Endothelial cell (in vitro differentiated cells): ENCODE data around the gene NXF1. TPM values are rescaled to one million over a fixed set of nuclear protein-coding genes. Genes with fewer than 3 reads are reported as not detected.

ENCODE experiments used
- DNase-seq: peaks from one replicate; pipeline ENCODE4 v3.0.0; 2021; ENCODE audit warnings: low spot score
- H3K27ac Mint-ChIP-seq: one replicate; pipeline ENCODE4 v1.8.0; 2021; ENCODE audit warnings: mixed read lengths, inconsistent platforms; ENCODE audit not compliant: unreplicated experiment
- H3K27me3 Mint-ChIP-seq: one replicate; pipeline ENCODE4 v1.8.0; 2021; ENCODE audit warnings: mild to moderate bottlenecking, moderate library complexity, mixed read lengths, inconsistent platforms; ENCODE audit not compliant: unreplicated experiment
- H3K36me3 Mint-ChIP-seq: one replicate; pipeline ENCODE4 v1.8.0; 2021; ENCODE audit warnings: mild to moderate bottlenecking, low read depth, mixed read lengths, inconsistent platforms; ENCODE audit not compliant: unreplicated experiment
- H3K4me1 Mint-ChIP-seq: one replicate; pipeline ENCODE4 v1.8.0; 2021; ENCODE audit warnings: mild to moderate bottlenecking, mixed read lengths, inconsistent platforms; ENCODE audit not compliant: unreplicated experiment
- H3K4me3 Mint-ChIP-seq: one replicate; pipeline ENCODE4 v1.8.0; 2021; ENCODE audit warnings: mild to moderate bottlenecking, mixed read lengths, inconsistent platforms; ENCODE audit not compliant: unreplicated experiment
- H3K9me3 Mint-ChIP-seq: one replicate; pipeline ENCODE4 v1.8.0; 2021; ENCODE audit warnings: mixed read lengths, inconsistent platforms; ENCODE audit not compliant: unreplicated experiment
- CTCF ChIP-seq: fragments of 200-600 bp; sonication (generic); IDR thresholded peaks from one replicate; pipeline ENCODE4 v1.5.0; 2021; ENCODE audit warnings: antibody characterized with exemption; ENCODE audit not compliant: unreplicated experiment
- total RNA-seq: library from RNA; stranded (reverse); fragmentation: NEBNext Ultra II Directional; extraction: Animal tissue kit (Norgen Biotek cat#: 25700); gene quantifications from one replicate; pipeline ENCODE4 v1.2.1, GENCODE V29; 2021; ENCODE audit not compliant: unreplicated experiment

NXF1 gene
- total RNA-seq, 1 donor from 2014 or later = 50.8 TPM

DNA sequence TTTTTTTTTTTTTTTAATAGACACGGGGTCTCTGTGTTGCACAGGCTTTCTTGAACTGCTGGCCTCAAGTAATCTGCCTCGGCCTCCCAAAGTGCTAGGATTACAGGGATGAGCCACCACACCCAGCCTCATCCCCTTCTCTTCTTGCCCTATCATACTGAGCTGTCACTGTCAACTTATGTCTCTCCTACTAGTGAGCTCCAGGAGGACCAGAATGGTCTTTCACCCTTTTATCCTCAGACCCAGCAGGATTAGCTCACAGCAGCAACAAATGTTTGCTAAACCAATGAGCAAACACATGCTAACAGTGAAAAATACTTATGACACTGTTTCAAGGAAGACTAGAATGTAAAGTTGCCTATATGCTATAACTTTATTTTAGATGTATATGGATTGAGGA, 6.4 kb upstream of the NXF1 start:
- Mint-ChIP-seq H3K4me1 (peaks cover 10% of the 10 kb centered on the region), H3K4me3 (no peak overlapping the region), H3K27ac (no peak overlapping the region), H3K27me3 (peaks cover 4% of the 10 kb centered on the region), H3K36me3 (peaks cover 8% of the 10 kb centered on the region), H3K9me3 (no peaks in the 10 kb centered on the region)
- no peak for TF ChIP-seq CTCF
- DNase-seq = no peak

DNA sequence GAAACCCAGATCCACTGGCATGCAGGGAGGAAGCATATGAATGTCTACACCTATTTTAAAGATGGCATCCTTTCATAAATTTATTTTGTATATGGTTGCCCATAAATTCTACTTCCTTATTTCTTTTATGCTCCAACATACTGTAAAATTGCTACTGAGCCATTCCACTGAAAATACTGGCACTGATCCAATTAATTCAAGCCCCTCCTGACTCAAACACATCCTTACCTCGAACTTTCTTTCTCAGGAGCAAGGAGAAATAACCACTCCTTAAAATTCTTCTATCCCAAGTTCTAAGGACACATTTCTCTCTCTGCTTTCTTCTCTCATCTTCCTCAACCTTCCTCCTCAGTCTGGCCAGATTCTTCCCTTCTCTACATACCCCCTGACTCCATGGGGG, 5.5 kb upstream of the NXF1 start:
- H3K27me3 Mint-ChIP-seq = peaks cover 4% of the 10 kb centered on the region
- no peak overlapping the region for H3K27ac Mint-ChIP-seq
- H3K9me3 Mint-ChIP-seq = no peaks in the 10 kb centered on the region
- H3K36me3 Mint-ChIP-seq = peaks cover 8% of the 10 kb centered on the region
- no peak overlapping the region for H3K4me3 Mint-ChIP-seq
- TF ChIP-seq CTCF = no peak
- H3K4me1 Mint-ChIP-seq = peaks cover 18% of the 10 kb centered on the region
- DNase-seq = no peak

DNA sequence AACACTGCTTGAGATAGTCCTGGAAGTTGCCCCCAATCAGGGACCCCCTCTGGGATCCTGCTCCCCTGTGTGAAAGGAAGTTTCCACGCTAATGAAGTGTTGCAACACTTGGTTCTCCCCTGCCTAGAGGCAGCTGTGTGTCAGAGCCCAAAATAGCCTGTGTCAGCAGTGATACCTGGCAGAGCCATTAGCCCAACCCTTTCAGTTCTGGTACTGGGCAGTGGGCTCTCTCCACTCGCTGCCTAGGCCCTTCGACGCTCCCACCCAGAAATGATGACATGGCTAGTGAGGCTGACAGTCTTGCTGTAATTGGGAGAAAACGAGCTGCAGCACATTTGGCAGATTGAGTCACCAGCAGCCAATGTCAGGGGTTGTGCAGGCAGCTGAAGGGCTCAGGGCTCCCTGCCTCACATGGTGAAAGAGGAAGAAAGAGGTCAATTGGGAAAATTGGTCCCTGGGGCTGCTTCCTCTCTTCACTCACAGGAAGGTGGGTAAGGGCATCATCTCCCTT, 1.4 kb upstream of the NXF1 start:
- no peak for DNase-seq
- Mint-ChIP-seq H3K27ac (peak overlapping the region; percentile 86), H3K4me3 (no peak overlapping the region), H3K27me3 (peaks cover 9% of the 10 kb centered on the region), H3K9me3 (no peaks in the 10 kb centered on the region), H3K36me3 (peaks cover 18% of the 10 kb centered on the region), H3K4me1 (peaks cover 32% of the 10 kb centered on the region)
- no peak for TF ChIP-seq CTCF

DNA sequence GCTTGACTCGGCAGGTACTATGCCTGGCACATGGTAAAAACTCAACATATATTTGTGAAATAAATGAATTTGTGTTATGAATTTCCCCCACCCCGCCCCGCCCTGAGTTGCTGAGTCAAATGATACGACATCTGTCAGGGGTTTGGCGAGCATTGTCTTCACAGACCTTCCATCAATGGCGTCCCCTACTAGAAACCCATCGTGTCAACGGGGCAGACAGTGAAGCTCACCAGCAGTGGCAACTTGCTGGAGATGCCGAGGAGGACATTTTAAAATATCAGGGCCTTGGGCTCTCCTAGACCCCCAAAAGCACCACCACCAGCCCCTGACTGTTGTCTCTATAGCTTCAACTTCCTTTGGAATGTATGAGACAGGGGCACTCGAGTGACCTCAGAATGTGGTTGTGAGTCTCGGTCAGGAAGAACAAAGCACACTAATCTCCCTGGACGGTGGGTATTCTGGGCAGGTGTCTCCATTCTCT, 761 bp upstream of the NXF1 start:
- Mint-ChIP-seq H3K27ac (peak overlapping the region; percentile 86), H3K27me3 (peaks cover 8% of the 10 kb centered on the region), H3K36me3 (peaks cover 24% of the 10 kb centered on the region), H3K4me3 (peak overlapping the region; percentile 99), H3K9me3 (no peaks in the 10 kb centered on the region), H3K4me1 (peaks cover 32% of the 10 kb centered on the region)
- DNase-seq = no peak
- TF ChIP-seq CTCF = no peak

DNA sequence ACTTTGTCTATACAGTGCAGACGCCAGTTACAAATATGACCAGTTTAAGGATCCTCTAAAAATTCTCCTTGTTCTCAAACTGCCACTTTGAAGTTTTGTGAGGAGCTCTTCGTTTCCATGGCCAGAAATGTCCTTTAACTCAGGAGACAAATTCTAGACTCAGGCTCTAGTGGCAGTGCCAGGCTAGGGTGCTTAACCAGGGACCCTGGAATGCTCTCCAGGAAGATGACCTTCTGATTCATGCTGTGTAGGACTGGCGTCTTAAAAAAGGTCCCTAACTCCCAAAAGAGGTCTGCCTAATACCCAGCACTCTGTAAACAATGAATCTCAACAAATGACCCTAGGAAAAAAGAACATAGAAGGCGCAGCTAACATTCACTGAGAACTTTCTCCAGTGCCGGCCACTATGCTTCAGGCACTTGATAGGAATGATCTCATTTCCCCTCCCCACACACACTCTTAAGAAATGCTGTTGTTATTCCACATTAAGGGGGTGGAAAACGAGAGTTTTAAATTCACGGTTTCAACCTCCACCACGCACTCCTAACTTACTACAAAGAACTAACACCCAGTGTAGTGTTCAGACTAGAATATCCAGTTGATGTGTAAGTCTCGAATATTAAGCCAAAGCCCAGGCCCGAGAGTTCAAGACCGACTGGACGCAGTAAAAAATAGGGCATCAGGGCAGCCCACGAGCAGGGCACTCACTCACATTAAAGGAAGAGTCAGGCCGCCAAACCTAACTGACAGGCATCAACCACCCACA, 747 bp downstream of the NXF1 start:
- Mint-ChIP-seq H3K9me3 (no peaks in the 10 kb centered on the region), H3K36me3 (peaks cover 33% of the 10 kb centered on the region), H3K4me3 (peak overlapping the region; percentile 99), H3K4me1 (peaks cover 32% of the 10 kb centered on the region), H3K27ac (peak overlapping the region; percentile 94), H3K27me3 (peaks cover 6% of the 10 kb centered on the region)
- TF ChIP-seq CTCF = no peak
- no peak for DNase-seq
